Activated CD4-positive, alpha-beta T cell treated with anti-CD3 and anti-CD28 coated beads for 48 hours (primary cell): ENCODE data around the gene PRSS22.
A peak's percentile ranks its signal among the peaks of the same experiment; 100 is the strongest.

Source experiments
- DNase-seq: peaks from one replicate; pipeline ENCODE4 v3.0.0-alpha.2; 2020

Gene PRSS22

GRCh38 chr16:2879854-2880508 lies 22.0 kb upstream of the PRSS22 start:
- no peak for DNase-seq

- DNase-seq = peak; percentile 80
Observed at GRCh38 chr16:2874912-2875362, 17.0 kb upstream of the PRSS22 start.

- no peak for DNase-seq
Observed at GRCh38 chr16:2874032-2874911, 16.3 kb upstream of the PRSS22 start.

GRCh38 chr16:2871926-2872325 lies 14.0 kb upstream of the PRSS22 start:
- DNase-seq = no peak

- peak; percentile 98 for DNase-seq
Observed at GRCh38 chr16:2867987-2868789, 10.2 kb upstream of the PRSS22 start.

- DNase-seq = no peak
Observed at GRCh38 chr16:2867661-2867986, 9.7 kb upstream of the PRSS22 start.

GRCh38 chr16:2866431-2866830 lies 8.5 kb upstream of the PRSS22 start:
- no peak for DNase-seq

GRCh38 chr16:2865651-2866050 lies 7.7 kb upstream of the PRSS22 start:
- no peak for DNase-seq

- no peak for DNase-seq
Observed at GRCh38 chr16:2860826-2861567, 3.0 kb upstream of the PRSS22 start.

- no peak for DNase-seq
Observed at GRCh38 chr16:2859686-2860265, 1.8 kb upstream of the PRSS22 start.

- no peak for DNase-seq
Observed at GRCh38 chr16:2858245-2859025, 465 bp upstream of the PRSS22 start.

- no peak for DNase-seq
Observed at GRCh38 chr16:2856686-2857450, 1.1 kb downstream of the PRSS22 start.

- DNase-seq = peak; percentile 58
Observed at GRCh38 chr16:2856061-2856670, 1.8 kb downstream of the PRSS22 start.

GRCh38 chr16:2855536-2855935 lies 2.4 kb downstream of the PRSS22 start:
- DNase-seq = no peak

GRCh38 chr16:2854700-2855309 lies 3.2 kb downstream of the PRSS22 start:
- peak; percentile 49 for DNase-seq

GRCh38 chr16:2853531-2854073 lies 4.4 kb downstream of the PRSS22 start:
- no peak for DNase-seq

- DNase-seq = no peak
Observed at GRCh38 chr16:2852731-2853507, 5.1 kb downstream of the PRSS22 start.

- DNase-seq = no peak
Observed at GRCh38 chr16:2852003-2852730, 5.8 kb downstream of the PRSS22 start.
